NCI-H526 (cell line): Measurements from ENCODE around the gene CDC27.
"Not testable (repeated sequence)": the region's sequence is repeated elsewhere in the genome, so short reads cannot be mapped to it uniquely, and the experiment has no call there.

Experiments
- DNase-seq, 2 experiments: peaks; one replicate each; lab custom pipeline; 2025; lab: John Stamatoyannopoulos, UW

CDC27 gene

DNA sequence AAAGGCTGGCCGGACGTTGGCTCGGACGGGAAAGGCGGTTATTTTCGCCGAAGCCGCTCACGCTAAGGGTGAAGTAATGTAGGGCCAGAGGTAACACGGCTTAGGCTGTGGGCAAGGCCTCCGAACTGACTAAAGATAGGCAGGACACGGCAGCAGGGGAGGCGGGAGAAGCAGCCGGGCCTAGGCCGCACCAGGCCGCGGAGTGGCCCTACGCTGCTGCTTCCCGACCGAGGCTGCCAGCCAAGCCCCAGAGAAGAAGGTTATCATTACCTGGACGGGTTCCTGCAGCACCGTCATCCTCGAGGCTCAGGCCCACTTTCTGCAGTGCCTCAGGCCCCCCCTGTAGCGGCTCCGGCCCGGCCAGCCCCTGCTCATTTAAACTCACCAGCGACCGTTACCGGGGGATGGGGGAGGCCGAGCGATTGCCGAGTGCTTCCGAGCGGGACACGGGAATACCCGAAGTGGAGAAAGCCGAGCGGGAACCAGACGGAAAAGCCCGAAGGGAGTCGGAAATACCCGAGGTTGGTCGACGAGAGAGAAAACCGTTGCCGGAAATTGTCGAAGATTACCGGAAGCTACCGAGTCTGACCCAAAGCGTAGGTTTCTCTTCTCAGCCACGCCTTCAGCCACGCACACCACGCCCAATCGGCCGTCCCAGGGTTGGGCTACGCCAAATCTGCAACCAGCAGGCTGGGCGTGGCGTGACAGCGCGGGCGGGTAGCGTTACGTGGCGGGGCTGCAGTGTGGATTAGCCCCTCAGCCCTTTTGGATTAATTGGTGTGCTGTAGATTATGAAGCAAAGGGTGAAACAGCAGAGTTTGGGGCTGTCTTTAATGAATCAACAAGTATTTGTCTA, at the start of gene CDC27:
Gene CDC27, minus strand, starts transcription at position 420 of the 856 bp plus-strand sequence. Its CDS starts 123 bp downstream, at position 297.
- DNase-seq: peak; percentile 97 to 100

GRCh38 chr17:47238321-47239010, 49.4 kb upstream of the CDC27 start:
- DNase-seq: no peak

DNA sequence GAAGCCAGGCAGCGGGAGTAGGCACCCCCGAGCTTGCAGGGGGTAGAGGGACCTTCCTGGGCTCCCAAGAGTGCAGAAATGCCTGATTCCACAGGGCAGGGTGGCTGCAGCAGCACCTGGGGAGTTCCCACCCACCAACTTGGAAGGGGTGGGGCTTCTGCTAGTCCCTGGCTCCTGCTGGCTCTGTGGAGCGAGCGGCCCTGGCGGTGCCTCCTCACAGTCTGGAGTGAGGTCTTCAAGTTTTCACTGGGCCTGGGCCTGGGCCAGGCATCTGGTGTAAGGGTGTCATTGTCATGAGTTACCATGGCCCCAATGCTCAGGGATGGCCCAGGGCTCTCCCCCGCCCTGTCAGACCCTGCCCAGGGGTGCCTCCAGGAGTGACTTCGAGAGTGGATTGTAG, 48.7 kb upstream of the CDC27 start:
- no peak for DNase-seq

GRCh38 chr17:47235923-47236322, 46.8 kb upstream of the CDC27 start:
- DNase-seq: no peak

- DNase-seq: no peak
Measured at GRCh38 chr17:47235506-47235905, 46.4 kb upstream of the CDC27 start.

DNA sequence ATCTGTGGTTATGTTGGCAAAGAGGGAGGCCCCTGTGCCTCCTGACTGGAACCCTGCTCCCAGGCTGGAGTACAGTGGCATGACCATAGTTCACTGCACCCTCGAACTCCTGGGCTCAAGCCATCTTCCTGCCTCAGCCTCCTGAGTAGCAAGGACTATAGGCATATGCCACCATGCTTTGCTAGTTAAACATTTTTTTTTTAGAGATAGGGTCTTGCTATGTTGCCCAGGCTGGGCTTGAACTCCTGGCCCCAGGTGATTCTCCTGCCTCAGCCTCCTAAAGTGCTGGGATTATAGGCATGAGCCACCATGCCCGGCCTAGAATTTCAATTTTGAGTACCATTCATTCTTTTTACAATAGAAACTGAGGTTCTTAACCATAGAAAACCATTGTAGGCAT, 43.4 kb upstream of the CDC27 start:
- DNase-seq: no peak

- no peak for DNase-seq
Measured at GRCh38 chr17:47231866-47232265, 42.8 kb upstream of the CDC27 start.

GRCh38 chr17:47231334-47231733, 42.2 kb upstream of the CDC27 start:
- no peak for DNase-seq

GRCh38 chr17:47230864-47231263, 41.8 kb upstream of the CDC27 start:
- DNase-seq: no peak

DNA sequence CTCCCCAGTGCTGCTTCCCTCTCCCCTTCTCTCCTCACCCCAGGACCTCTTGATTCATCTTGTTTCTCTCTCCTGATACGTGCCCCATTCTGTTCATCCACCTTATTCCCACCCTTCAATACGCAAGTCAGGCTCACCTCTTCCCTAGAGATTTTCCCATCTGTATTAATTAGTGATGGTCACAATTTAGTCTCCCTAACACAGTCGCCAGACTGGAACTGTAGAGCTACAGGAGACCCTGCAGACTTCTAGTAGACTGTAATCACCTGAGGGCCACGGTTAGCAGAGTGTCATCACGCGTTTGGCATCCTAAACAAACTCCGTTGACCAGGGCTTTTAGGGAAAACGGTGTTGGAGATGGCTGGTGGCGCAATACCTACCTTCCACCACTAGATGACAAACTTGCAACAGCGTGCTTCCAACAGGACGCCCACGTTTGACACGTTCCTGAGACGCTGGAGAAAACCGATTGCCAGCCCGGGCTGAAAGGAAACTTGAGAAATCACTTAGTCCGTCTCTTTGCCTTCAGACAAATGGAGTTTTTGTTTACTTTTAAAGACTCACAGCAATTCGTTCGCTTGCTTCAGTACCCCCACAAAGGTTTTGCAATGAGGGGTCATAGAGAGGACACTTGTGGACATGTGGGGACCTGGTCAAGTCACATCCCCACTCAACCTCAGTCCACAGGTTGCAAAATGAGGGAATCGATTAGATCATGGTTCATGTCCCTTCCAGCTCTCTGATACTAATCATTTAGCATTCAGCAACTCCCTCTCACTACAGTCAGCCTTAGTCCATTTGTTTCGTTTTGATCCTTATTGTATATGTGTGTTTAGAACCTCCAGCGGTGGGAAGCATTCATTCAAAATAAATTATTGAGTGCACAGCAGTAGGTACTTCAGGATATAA, 40.7 kb upstream of the CDC27 start:
- DNase-seq: peak; percentile 84 to 95

GRCh38 chr17:47227862-47228261, 38.8 kb upstream of the CDC27 start:
- no peak for DNase-seq

DNA sequence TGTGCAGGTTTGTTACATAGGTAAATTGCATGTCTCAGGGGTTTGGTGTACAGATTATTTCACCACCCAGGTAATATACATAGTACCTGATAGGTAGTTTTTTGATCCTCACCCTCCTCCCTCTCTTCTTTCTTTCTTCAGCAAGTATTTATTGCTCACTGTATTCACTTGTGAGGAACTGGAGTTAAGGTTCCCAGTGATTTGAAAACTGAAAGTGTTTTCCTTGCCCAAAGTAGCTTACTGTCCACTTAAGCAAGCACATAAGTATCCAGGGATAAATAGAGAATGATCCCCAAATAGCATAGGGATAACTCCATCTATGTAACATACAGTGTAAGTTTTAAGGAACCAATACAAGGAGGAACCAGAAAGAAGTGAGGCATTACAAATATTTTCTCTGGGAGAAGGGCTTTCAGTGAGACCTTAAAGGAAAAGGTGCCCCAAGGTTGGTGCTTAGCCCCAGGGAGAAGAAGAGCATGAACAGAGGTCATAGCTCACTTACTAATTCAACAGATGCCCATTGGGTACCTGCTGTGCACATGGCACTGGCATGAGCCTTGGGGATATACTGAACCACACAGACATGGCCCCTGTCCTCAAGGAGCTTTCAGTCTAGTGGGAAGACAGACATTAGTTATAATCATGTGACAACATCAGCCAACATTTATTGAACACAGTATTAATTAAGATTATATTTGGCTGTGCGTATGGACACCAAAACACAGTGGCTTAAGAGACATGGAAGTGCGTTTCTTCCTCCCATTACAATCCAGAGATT, 37.0 kb upstream of the CDC27 start:
- DNase-seq: no peak

- no peak for DNase-seq
Measured at GRCh38 chr17:47225436-47225858, 36.4 kb upstream of the CDC27 start.

DNA sequence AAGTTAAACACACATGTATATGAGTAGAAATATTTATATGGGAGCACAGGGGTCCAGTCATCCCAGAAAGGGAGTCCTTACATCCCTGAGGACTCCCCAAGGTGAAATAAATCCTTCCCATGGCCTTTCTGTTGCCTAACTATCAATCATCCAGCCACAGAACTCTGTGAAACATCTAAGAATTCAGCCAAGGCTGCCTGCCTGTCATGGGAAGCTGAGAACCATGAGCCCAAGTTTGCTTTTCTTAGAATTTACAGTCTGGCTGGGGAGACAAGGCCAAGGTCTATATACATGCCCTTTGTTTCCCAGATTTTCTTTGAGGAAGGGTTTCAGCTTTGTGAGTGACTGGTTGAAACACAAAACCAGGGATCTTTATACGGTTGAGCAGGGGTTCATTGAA, 35.9 kb upstream of the CDC27 start:
- no peak for DNase-seq

DNA sequence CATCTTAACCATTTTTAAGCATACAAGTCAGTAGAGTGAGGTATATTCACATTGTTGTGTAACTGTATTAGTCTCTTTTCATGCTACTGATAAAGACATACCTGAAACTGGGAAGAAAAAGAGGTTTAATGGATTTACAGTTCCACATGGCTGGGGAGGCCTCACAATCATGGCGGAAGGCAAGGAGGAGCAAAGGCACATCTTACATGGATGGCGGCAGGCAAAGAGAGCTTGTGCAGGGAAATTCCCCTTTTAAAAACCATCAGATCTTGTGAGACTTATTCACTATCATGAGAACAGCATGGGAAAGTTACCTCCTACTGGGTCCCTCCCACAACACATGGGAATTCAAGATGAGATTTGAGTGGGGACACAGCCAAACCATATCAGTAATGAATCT, 35.0 kb upstream of the CDC27 start:
- DNase-seq: not testable (repeated sequence)

- DNase-seq: no peak
Measured at GRCh38 chr17:47223460-47223859, 34.4 kb upstream of the CDC27 start.

DNA sequence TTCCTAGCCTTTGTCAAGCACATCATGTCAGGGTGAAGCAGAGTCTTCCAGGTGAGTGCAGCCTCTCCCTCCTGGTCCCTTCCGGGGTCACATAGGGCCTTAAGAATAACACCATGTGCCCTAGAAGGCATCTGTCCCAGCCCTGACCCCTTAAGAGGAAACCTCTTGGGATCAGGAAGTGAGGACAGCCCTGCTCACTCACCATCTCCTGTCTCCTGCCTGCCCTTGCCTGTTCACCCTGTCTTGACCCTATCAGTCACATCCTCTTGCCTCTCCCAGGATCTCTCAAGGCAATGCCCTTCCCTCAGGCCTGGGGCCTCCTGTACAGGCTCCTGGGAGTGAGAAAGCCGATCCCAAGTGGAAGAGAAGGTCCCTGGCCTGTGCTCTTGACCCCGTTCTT, 33.9 kb upstream of the CDC27 start:
- no peak for DNase-seq

DNA sequence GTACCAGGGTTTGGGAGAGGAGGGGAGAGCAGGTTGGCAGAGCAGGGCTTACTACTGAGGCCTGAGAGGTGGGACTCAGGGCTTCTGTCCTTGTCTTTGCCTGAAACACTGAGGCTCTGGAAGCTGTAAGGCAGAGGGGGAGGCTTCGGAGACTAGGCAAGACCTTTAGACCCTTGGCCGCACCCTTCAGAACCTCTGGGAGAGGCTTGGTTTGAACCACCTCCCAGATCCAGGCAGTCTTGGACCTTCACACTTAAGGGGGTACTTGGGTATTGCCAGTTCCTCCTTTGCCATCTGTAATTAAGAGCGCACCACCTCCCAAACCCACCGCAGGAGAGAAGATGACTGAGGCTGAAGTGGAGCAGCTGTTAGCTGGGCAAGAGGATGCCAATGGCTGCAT, 33.0 kb upstream of the CDC27 start:
- DNase-seq: no peak

GRCh38 chr17:47221154-47221553, 32.1 kb upstream of the CDC27 start:
- DNase-seq: no peak

- DNase-seq: no peak
Measured at GRCh38 chr17:47220531-47220999, 31.5 kb upstream of the CDC27 start.
